B cell (primary cell): ENCODE measurements around the gene PLCG2. TPM values are rescaled to one million over a fixed set of nuclear protein-coding genes. Genes with fewer than 3 reads are reported as not detected.
A peak's percentile ranks its signal among the peaks of the same experiment; 100 is the strongest.

Experiments
- ATAC-seq: fragments of 200-7000 bp; cut with Tn5 transposase; one replicate; pipeline ENCODE4 v1.10.0; 2021; ENCODE audit warnings: low read depth, mild to moderate bottlenecking, moderate number of reproducible peaks, moderate library complexity
- CTCF ChIA-PET: fragments of 350-600 bp; sonication (Branson Sonifier 250); formaldehyde crosslinking; loops from one replicate; lab custom pipeline; 2021; ENCODE audit warnings: antibody characterized with exemption, inconsistent platforms; lab: Charles Lee
- POLR2A ChIA-PET: fragments of 350-600 bp; sonication (Branson Sonifier 250); formaldehyde crosslinking; loops from one replicate; lab custom pipeline; 2021; ENCODE audit warnings: antibody characterized with exemption; lab: Charles Lee
- DNase-seq: peaks from one replicate; pipeline ENCODE4 v3.0.0; 2013
- H2AFZ ChIP-seq: 2 replicates; pipeline ENCODE4 v1.6.1; 2012; ENCODE audit warnings: mild to moderate bottlenecking, low read depth, low read length; ENCODE audit not compliant: insufficient read depth, poor library complexity, severe bottlenecking
- H3K27ac ChIP-seq, 2 donors: 1 replicate in 1 of 2; 2 replicates in 1 of 2; pipeline ENCODE4 v1.5.1; 2012 to 2013; ENCODE audit warnings: low read length in 2 of 2, mild to moderate bottlenecking in 2 of 2, moderate library complexity in 1 of 2
- H3K27me3 ChIP-seq, 4 experiments: fragments of 200-600 bp in 1 of 4; sonication (generic) in 1 of 4; replicated peaks in 1 of 4; 1 replicate in 2 of 4; 2 replicates in 2 of 4; pipeline versions ENCODE4 v1.6.1 to v1.7.0; 2013 to 2016; ENCODE audit warnings: low read length in 3 of 4, mild to moderate bottlenecking in 2 of 4, mixed read lengths in 1 of 4, moderate library complexity in 1 of 4; ENCODE audit not compliant: insufficient read depth in 4 of 4, control insufficient read depth in 3 of 4; ENCODE audit errors: control extremely low read depth in 1 of 4
- H3K36me3 ChIP-seq, 2 experiments: replicated peaks in 1 of 2; 1 replicate in 1 of 2; 2 replicates in 1 of 2; pipeline versions ENCODE4 v1.6.1 to v1.7.1; 2013; ENCODE audit warnings: low read length in 1 of 2; ENCODE audit not compliant: insufficient read depth in 2 of 2, control insufficient read depth in 1 of 2; ENCODE audit errors: control extremely low read depth in 1 of 2, extremely low read depth in 1 of 2
- H3K4me1 ChIP-seq, 2 donors: fragments of 200-600 bp in 1 of 2; sonication (generic) in 1 of 2; 1 replicate in 1 of 2; 2 replicates in 1 of 2; pipeline versions ENCODE4 v1.5.1 to v1.6.1; 2013 to 2017; ENCODE audit warnings: low read length in 2 of 2; ENCODE audit not compliant: control insufficient read depth in 2 of 2, insufficient read depth in 2 of 2
- H3K4me2 ChIP-seq: replicated peaks from 2 replicates; pipeline ENCODE3; 2012; ENCODE audit warnings: mild to moderate bottlenecking, low read depth, low read length; ENCODE audit not compliant: poor library complexity, severe bottlenecking
- H3K4me3 ChIP-seq, 5 experiments: fragments of 200-600 bp in 1 of 5; sonication (generic) in 1 of 5; 1 replicate in 3 of 5; 2 replicates in 2 of 5; pipeline versions ENCODE4 v1.5.1 to v1.7.0; 2011 to 2016; ENCODE audit warnings: low read length in 4 of 5, mild to moderate bottlenecking in 4 of 5, low read depth in 2 of 5, control low read depth in 1 of 5, moderate library complexity in 1 of 5; ENCODE audit not compliant: insufficient read depth in 1 of 5; ENCODE audit errors: control extremely low read depth in 1 of 5, extremely low read depth in 1 of 5
- H3K79me2 ChIP-seq: fragments of 200-600 bp; sonication (generic); one replicate; pipeline ENCODE4 v1.6.0; 2016; ENCODE audit warnings: low read length; ENCODE audit not compliant: control insufficient read depth, insufficient read depth
- H3K9ac ChIP-seq: fragments of 200-600 bp; sonication (generic); 2 replicates; pipeline ENCODE4 v1.6.1; 2017; ENCODE audit warnings: mild to moderate bottlenecking, low read length, moderate library complexity
- H3K9me3 ChIP-seq, 3 donors: one replicate each; pipeline versions ENCODE4 v1.6.1 to v1.7.1; 2013; ENCODE audit warnings: low read length in 2 of 3; ENCODE audit not compliant: control insufficient read depth in 2 of 3, insufficient read depth in 1 of 3; ENCODE audit errors: control extremely low read depth in 1 of 3
- H4K20me1 ChIP-seq: 2 replicates; pipeline ENCODE4 v1.6.0; 2012; ENCODE audit warnings: mild to moderate bottlenecking, low read length; ENCODE audit not compliant: insufficient read depth, control insufficient read depth, poor library complexity, severe bottlenecking
- H3K27ac Mint-ChIP-seq: one replicate; pipeline ENCODE4 v1.8.0; 2021; ENCODE audit warnings: mixed read lengths
- H3K27me3 Mint-ChIP-seq: one replicate; pipeline ENCODE4 v1.8.0; 2021; ENCODE audit warnings: mixed read lengths
- H3K4me1 Mint-ChIP-seq: one replicate; pipeline ENCODE4 v1.8.0; 2021; ENCODE audit warnings: mixed read lengths
- H3K4me3 Mint-ChIP-seq: one replicate; pipeline ENCODE4 v1.8.0; 2021; ENCODE audit warnings: mixed read lengths
- H3K9me3 Mint-ChIP-seq: one replicate; pipeline ENCODE4 v1.8.0; 2022; ENCODE audit warnings: mixed read lengths; ENCODE audit not compliant: insufficient read depth
- CTCF ChIP-seq: fragments of 200-600 bp; IDR thresholded peaks from one replicate; pipeline ENCODE4 v1.8.0; 2022; ENCODE audit warnings: antibody characterized with exemption, mild to moderate bottlenecking
- EZH2 ChIP-seq: IDR thresholded peaks from 2 replicates; pipeline ENCODE4 v1.6.1; 2012; ENCODE audit warnings: borderline replicate concordance, low read depth, mild to moderate bottlenecking, moderate library complexity, low read length; ENCODE audit not compliant: insufficient read depth, poor library complexity, severe bottlenecking
- WGBS: methylation state at CpG from one replicate; pipeline ENCODE4 v1.1.5; 2013; ENCODE audit warnings: missing lambda C conversion rate; ENCODE audit not compliant: insufficient coverage; 5-methylcytosine and 5-hydroxymethylcytosine counted together
- intact Hi-C: fragments of 100-400 bp; cut with micrococcal nuclease; formaldehyde crosslinking; loops from one replicate; pipeline ENCODE4 v1.10.0; 2022
- polyA plus RNA-seq: library from polyadenylated mRNA; depleted of rRNA; stranded (reverse); fragments of >200 nt; gene quantifications from 2 replicates; pipeline ENCODE4 v1.2.3, GENCODE V29; 2012
- total RNA-seq, 2 donors: library from RNA; stranded (reverse); fragments of 120-200 nt in 1 of 2; gene quantifications; 1 replicate in 1 of 2; 2 replicates in 1 of 2; pipeline versions ENCODE4 v1.2.3 to v1.2.4, GENCODE V29; 2013 to 2022

Gene PLCG2
- total and polyA plus RNA-seq, 2 donors (not counting 1 experiment from before 2014, with no cell fraction given): 194 to 812 TPM

DNA sequence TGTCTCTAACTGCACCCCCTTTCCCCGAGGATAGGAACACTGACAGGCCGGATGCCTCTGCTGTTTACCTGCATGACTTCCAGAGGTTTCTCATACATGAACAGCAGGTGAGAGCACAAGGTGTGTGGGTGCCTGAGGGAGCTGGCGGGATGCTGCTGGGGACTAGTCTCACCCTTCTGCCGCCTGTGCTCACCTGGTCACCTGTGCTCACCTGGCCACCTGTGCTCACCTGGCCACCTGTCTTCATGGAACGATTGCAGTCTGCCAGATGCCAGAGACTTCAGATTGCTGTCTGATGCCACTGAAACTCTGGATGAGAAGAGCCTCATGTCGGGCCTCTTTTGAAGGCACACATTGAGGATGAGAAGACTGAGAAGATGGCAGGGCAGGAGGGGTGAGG lies 104.1 kb downstream of the PLCG2 start:
- WGBS: 99% methylated on average over 6 of the region's 6 CpGs
- intact Hi-C loops: no loop called here
- Histone ChIP-seq H4K20me1 (peaks cover 64% of the 10 kb centered on the region), H3K9me3 (no peaks in the 10 kb centered on the region), H2AFZ (no peak overlapping the region), H3K4me2 (no peak overlapping the region), H3K4me3 (no peak overlapping the region), H3K4me1 (no peaks in the 10 kb centered on the region), H3K79me2 (peaks cover 57% of the 10 kb centered on the region), H3K9ac (no peak overlapping the region), H3K36me3 (peaks cover 0 to 84% of the 10 kb centered on the region in 2 experiments), H3K27ac (no peak overlapping the region), H3K27me3 (no peaks in the 10 kb centered on the region)
- H3K27ac Mint-ChIP-seq: peak overlapping the region; percentile 50
- H3K27me3 Mint-ChIP-seq: no peaks in the 10 kb centered on the region
- no peak for TF ChIP-seq CTCF
- no peak for TF ChIP-seq EZH2
- CTCF ChIA-PET: interaction anchor here (9.8 kb wide), 1 partner anchor 8 kb away, joined by 90 read pairs; no protein-coding TSS in a partner anchor
- DNase-seq: no peak
- POLR2A ChIA-PET: no interaction called here
- H3K9me3 Mint-ChIP-seq: no peaks in the 10 kb centered on the region
- no peak overlapping the region for H3K4me3 Mint-ChIP-seq
- no peak for ATAC-seq
- peaks cover 2% of the 10 kb centered on the region for H3K4me1 Mint-ChIP-seq

DNA sequence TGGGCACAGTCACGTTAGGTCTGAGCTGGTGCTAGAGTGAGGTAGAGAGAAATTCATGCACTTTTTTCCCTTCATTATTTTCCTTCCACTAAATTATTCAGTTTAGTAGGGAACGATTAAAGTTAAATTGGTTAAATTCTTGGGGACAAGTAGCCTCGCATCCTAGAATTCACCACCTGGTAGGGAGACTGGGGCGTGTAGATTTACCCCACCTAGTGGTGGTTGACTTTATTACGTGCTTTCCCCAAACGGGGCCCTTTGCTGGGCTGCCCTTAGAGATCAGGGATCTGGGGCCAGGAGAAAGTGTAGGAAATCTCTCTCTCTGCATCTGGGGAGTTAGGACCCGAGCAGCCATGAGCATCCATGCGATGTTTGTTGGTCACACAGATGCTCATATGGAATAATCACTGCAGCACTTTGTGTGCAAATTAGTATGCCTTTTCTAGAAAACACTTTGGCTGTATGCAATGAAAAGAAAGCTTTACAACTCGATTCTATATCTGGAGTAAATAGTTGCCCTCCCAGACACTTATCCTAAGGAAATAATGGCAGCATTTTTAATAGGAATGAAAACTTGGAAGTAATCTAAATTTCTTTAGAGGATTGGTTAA lies 107.0 kb downstream of the PLCG2 start:
- no peaks in the 10 kb centered on the region for H3K9me3 ChIP-seq
- H3K4me3 Mint-ChIP-seq: no peak overlapping the region
- H3K4me1 ChIP-seq: no peaks in the 10 kb centered on the region
- H4K20me1 ChIP-seq: peaks cover 62% of the 10 kb centered on the region
- H3K36me3 ChIP-seq: peaks cover 0 to 84% of the 10 kb centered on the region in 2 experiments
- ChIA-PET CTCF (interaction anchor here (0.7 to 9.8 kb wide), 23 partner anchors 11 to 521 kb away, joined by 3 to 90 read pairs (median 4); no protein-coding TSS in a partner anchor), POLR2A (no interaction called here)
- H2AFZ ChIP-seq: no peak overlapping the region
- H3K9me3 Mint-ChIP-seq: no peaks in the 10 kb centered on the region
- peak overlapping the region in 1 of 2 donors; percentile 32 for H3K27ac ChIP-seq
- 39% methylated on average over 4 of the region's 9 CpGs for WGBS
- H3K27me3 ChIP-seq: no peaks in the 10 kb centered on the region
- H3K4me1 Mint-ChIP-seq: peaks cover 2% of the 10 kb centered on the region
- H3K27me3 Mint-ChIP-seq: no peaks in the 10 kb centered on the region
- intact Hi-C loops: loop anchor here (5.0 kb wide), 1 partner anchor 519 kb away; no protein-coding TSS in a partner anchor
- DNase-seq: peak; percentile 59
- no peak overlapping the region for H3K4me2 ChIP-seq
- peak; percentile 74 for ATAC-seq
- H3K4me3 ChIP-seq: no peak overlapping the region
- TF ChIP-seq EZH2 (no peak), CTCF (peak; percentile 93)
- H3K9ac ChIP-seq: no peak overlapping the region
- peak overlapping the region; percentile 7 for H3K27ac Mint-ChIP-seq
- H3K79me2 ChIP-seq: peaks cover 54% of the 10 kb centered on the region
